HG03108 (cell line): ENCODE measurements around the gene LTBP2.

Source experiments
- ATAC-seq: cut with Tn5 transposase; IDR thresholded peaks from one replicate; pipeline ENCODE4 v1.9.1; 2021; ENCODE audit warnings: moderate library complexity; ENCODE audit not compliant: unreplicated experiment

The LTBP2 gene

GRCh38 chr14:74573421-74574089 is 38.5 kb downstream of the LTBP2 start:
- ATAC-seq, result no peak

GRCh38 chr14:74572726-74573301 is 39.2 kb downstream of the LTBP2 start:
- no peak for ATAC-seq

GRCh38 chr14:74571901-74572725 is 39.9 kb downstream of the LTBP2 start:
- no peak for ATAC-seq

GRCh38 chr14:74571441-74571841 is 40.6 kb downstream of the LTBP2 start:
- no peak for ATAC-seq

- ATAC-seq, result no peak
Observed at GRCh38 chr14:74570696-74571095, 41.3 kb downstream of the LTBP2 start.

GRCh38 chr14:74569806-74570591 is 42.0 kb downstream of the LTBP2 start:
- no peak for ATAC-seq

GRCh38 chr14:74569387-74569786 is 42.6 kb downstream of the LTBP2 start:
- no peak for ATAC-seq

- no peak for ATAC-seq
Observed at GRCh38 chr14:74568911-74569310, 43.1 kb downstream of the LTBP2 start.

- no peak for ATAC-seq
Observed at GRCh38 chr14:74568380-74568649, 43.7 kb downstream of the LTBP2 start.

- no peak for ATAC-seq
Observed at GRCh38 chr14:74567646-74568379, 44.2 kb downstream of the LTBP2 start.

- ATAC-seq, result no peak
Observed at GRCh38 chr14:74567219-74567618, 44.8 kb downstream of the LTBP2 start.

- no peak for ATAC-seq
Observed at GRCh38 chr14:74566174-74567141, 45.6 kb downstream of the LTBP2 start.

GRCh38 chr14:74563586-74564159 is 48.4 kb downstream of the LTBP2 start:
- ATAC-seq, result no peak

GRCh38 chr14:74563233-74563585 is 48.8 kb downstream of the LTBP2 start:
- ATAC-seq, result no peak

GRCh38 chr14:74562515-74563232 is 49.4 kb downstream of the LTBP2 start:
- ATAC-seq, result no peak

GRCh38 chr14:74558655-74559054 is 53.4 kb downstream of the LTBP2 start:
- no peak for ATAC-seq

- no peak for ATAC-seq
Observed at GRCh38 chr14:74557691-74558090, 54.3 kb downstream of the LTBP2 start.

GRCh38 chr14:74555476-74556050 is 56.5 kb downstream of the LTBP2 start:
- no peak for ATAC-seq
